ENCODE results near the gene MRPS5.

Gene MRPS5

GRCh38 chr2:95082477-95082876, 39.1 kb downstream of the MRPS5 start:
- DNase-seq (ENCODE audit: insufficient read length) (no peak), FAIRE-seq (no peak)
- TF ChIP-seq TAF1 (IDR thresholded peaks at IDR 0.05; ENCODE audit: borderline replicate concordance, low read depth, low read length) (no peak), POLR2A (IDR thresholded peaks at IDR 0.05; ENCODE audit: low read depth, low read length) (no peak), POLR2AphosphoS5 (IDR thresholded peaks at IDR 0.05; ENCODE audit: low read depth, low read length) (no peak)

GRCh38 chr2:95079199-95079683, 42.4 kb downstream of the MRPS5 start:
- TF ChIP-seq TAF1 (IDR thresholded peaks at IDR 0.05; ENCODE audit: borderline replicate concordance, low read depth, low read length) (no peak), POLR2AphosphoS5 (IDR thresholded peaks at IDR 0.05; ENCODE audit: low read depth, low read length) (no peak), POLR2A (IDR thresholded peaks at IDR 0.05; ENCODE audit: low read depth, low read length) (no peak)
- no peak for FAIRE-seq
- DNase-seq (ENCODE audit: insufficient read length) = no peak

GRCh38 chr2:95077861-95078603, 43.6 kb downstream of the MRPS5 start:
- TF ChIP-seq POLR2A (IDR thresholded peaks at IDR 0.05; ENCODE audit: low read depth, low read length) (no peak), POLR2AphosphoS5 (IDR thresholded peaks at IDR 0.05; ENCODE audit: low read depth, low read length) (no peak), TAF1 (IDR thresholded peaks at IDR 0.05; ENCODE audit: borderline replicate concordance, low read depth, low read length) (no peak)
- no peak for FAIRE-seq

GRCh38 chr2:95077530-95077825, 44.1 kb downstream of the MRPS5 start:
- DNase-seq (ENCODE audit: insufficient read length) (no peak), FAIRE-seq (no peak)
- TF ChIP-seq POLR2AphosphoS5 (IDR thresholded peaks at IDR 0.05; ENCODE audit: low read depth, low read length) (no peak), POLR2A (IDR thresholded peaks at IDR 0.05; ENCODE audit: low read depth, low read length) (no peak), TAF1 (IDR thresholded peaks at IDR 0.05; ENCODE audit: borderline replicate concordance, low read depth, low read length) (no peak)

More at GRCh38 chr2:95077861-95078603, 43.6 kb downstream of the MRPS5 start:
- DNase-seq (ENCODE audit: insufficient read length) = no peak

- FAIRE-seq = peak; percentile 56
- peak; percentile 79 for DNase-seq (ENCODE audit: insufficient read length)
- TF ChIP-seq POLR2A (IDR thresholded peaks at IDR 0.05; ENCODE audit: low read depth, low read length) (no peak), TAF1 (IDR thresholded peaks at IDR 0.05; ENCODE audit: borderline replicate concordance, low read depth, low read length) (no peak), POLR2AphosphoS5 (IDR thresholded peaks at IDR 0.05; ENCODE audit: low read depth, low read length) (no peak)
These were observed 44.7 kb downstream of the MRPS5 start for GRCh38 chr2:95076705-95077529.

- DNase-seq (ENCODE audit: insufficient read length) (no peak), FAIRE-seq (no peak)
- TF ChIP-seq POLR2AphosphoS5 (IDR thresholded peaks at IDR 0.05; ENCODE audit: low read depth, low read length) (no peak), POLR2A (IDR thresholded peaks at IDR 0.05; ENCODE audit: low read depth, low read length) (no peak), TAF1 (IDR thresholded peaks at IDR 0.05; ENCODE audit: borderline replicate concordance, low read depth, low read length) (no peak)
These were observed 46.0 kb downstream of the MRPS5 start for GRCh38 chr2:95075440-95076132.

- TF ChIP-seq POLR2A (IDR thresholded peaks at IDR 0.05; ENCODE audit: low read depth, low read length) (no peak), POLR2AphosphoS5 (IDR thresholded peaks at IDR 0.05; ENCODE audit: low read depth, low read length) (no peak), TAF1 (IDR thresholded peaks at IDR 0.05; ENCODE audit: borderline replicate concordance, low read depth, low read length) (no peak)
These were observed 46.8 kb downstream of the MRPS5 start for GRCh38 chr2:95074663-95075439.

GRCh38 chr2:95073856-95074662, 47.5 kb downstream of the MRPS5 start:
- DNase-seq (ENCODE audit: insufficient read length) (no peak), FAIRE-seq (no peak)
- TF ChIP-seq POLR2A (IDR thresholded peaks at IDR 0.05; ENCODE audit: low read depth, low read length) = no peak
- no peak for TF ChIP-seq POLR2AphosphoS5 (IDR thresholded peaks at IDR 0.05; ENCODE audit: low read depth, low read length)
- no peak for TF ChIP-seq TAF1 (IDR thresholded peaks at IDR 0.05; ENCODE audit: borderline replicate concordance, low read depth, low read length)

More at GRCh38 chr2:95074663-95075439, 46.8 kb downstream of the MRPS5 start:
- DNase-seq (ENCODE audit: insufficient read length) (no peak), FAIRE-seq (no peak)

GRCh38 chr2:95072424-95072823, 49.2 kb downstream of the MRPS5 start:
- no peak for FAIRE-seq
- TF ChIP-seq TAF1 (IDR thresholded peaks at IDR 0.05; ENCODE audit: borderline replicate concordance, low read depth, low read length) (no peak), POLR2AphosphoS5 (IDR thresholded peaks at IDR 0.05; ENCODE audit: low read depth, low read length) (no peak), POLR2A (IDR thresholded peaks at IDR 0.05; ENCODE audit: low read depth, low read length) (no peak)
- no peak for DNase-seq (ENCODE audit: insufficient read length)

GRCh38 chr2:95071856-95072255, 49.8 kb downstream of the MRPS5 start:
- TF ChIP-seq TAF1 (IDR thresholded peaks at IDR 0.05; ENCODE audit: borderline replicate concordance, low read depth, low read length) (no peak), POLR2AphosphoS5 (IDR thresholded peaks at IDR 0.05; ENCODE audit: low read depth, low read length) (no peak), POLR2A (IDR thresholded peaks at IDR 0.05; ENCODE audit: low read depth, low read length) (no peak)
- FAIRE-seq (no peak), DNase-seq (ENCODE audit: insufficient read length) (no peak)
